ENCODE results near the gene MCF2L.

The MCF2L gene

GRCh38 chr13:113125506-113126264 lies 156.7 kb downstream of the MCF2L start:
- no peak for DNase-seq (ENCODE audit: low read depth)
- H3K4me3 ChIP-seq (ENCODE audit: low read depth, low read length), result no peak overlapping the region

- no peak for DNase-seq (ENCODE audit: low read depth)
- no peak overlapping the region for H3K4me3 ChIP-seq (ENCODE audit: low read depth, low read length)
Observed at GRCh38 chr13:113126265-113127150, 157.5 kb downstream of the MCF2L start.

- no peak for DNase-seq (ENCODE audit: low read depth)
- peak overlapping the region; percentile 31 for H3K4me3 ChIP-seq (ENCODE audit: low read depth, low read length)
Observed at GRCh38 chr13:113129480-113129879, 160.5 kb downstream of the MCF2L start.

GRCh38 chr13:113129921-113130750 lies 161.1 kb downstream of the MCF2L start:
- no peak for DNase-seq (ENCODE audit: low read depth)
- peak overlapping the region; percentile 31 for H3K4me3 ChIP-seq (ENCODE audit: low read depth, low read length)

- H3K4me3 ChIP-seq (ENCODE audit: low read depth, low read length), result no peak overlapping the region
- no peak for DNase-seq (ENCODE audit: low read depth)
Observed at GRCh38 chr13:113135281-113135760, 166.3 kb downstream of the MCF2L start.

GRCh38 chr13:113137691-113138298 lies 168.8 kb downstream of the MCF2L start:
- DNase-seq (ENCODE audit: low read depth), result no peak
- H3K4me3 ChIP-seq (ENCODE audit: low read depth, low read length), result no peak overlapping the region

GRCh38 chr13:113138792-113139551 lies 170.0 kb downstream of the MCF2L start:
- DNase-seq (ENCODE audit: low read depth), result no peak
- no peak overlapping the region for H3K4me3 ChIP-seq (ENCODE audit: low read depth, low read length)

GRCh38 chr13:113139577-113139976 lies 170.6 kb downstream of the MCF2L start:
- no peak for DNase-seq (ENCODE audit: low read depth)
- H3K4me3 ChIP-seq (ENCODE audit: low read depth, low read length), result no peak overlapping the region

GRCh38 chr13:113140677-113141600 lies 171.9 kb downstream of the MCF2L start:
- DNase-seq (ENCODE audit: low read depth), result no peak
- H3K4me3 ChIP-seq (ENCODE audit: low read depth, low read length), result no peak overlapping the region

- no peak overlapping the region for H3K4me3 ChIP-seq (ENCODE audit: low read depth, low read length)
- no peak for DNase-seq (ENCODE audit: low read depth)
Observed at GRCh38 chr13:113141601-113141970, 172.6 kb downstream of the MCF2L start.

- DNase-seq (ENCODE audit: low read depth), result no peak
Observed at GRCh38 chr13:113142876-113143275, 173.9 kb downstream of the MCF2L start.

GRCh38 chr13:113143466-113144254 lies 174.6 kb downstream of the MCF2L start:
- no peak for DNase-seq (ENCODE audit: low read depth)
- H3K4me3 ChIP-seq (ENCODE audit: low read depth, low read length), result no peak overlapping the region

More at GRCh38 chr13:113142876-113143275, 173.9 kb downstream of the MCF2L start:
- no peak overlapping the region for H3K4me3 ChIP-seq (ENCODE audit: low read depth, low read length)

- no peak for DNase-seq (ENCODE audit: low read depth)
- H3K4me3 ChIP-seq (ENCODE audit: low read depth, low read length), result no peak overlapping the region
Observed at GRCh38 chr13:113144255-113144629, 175.2 kb downstream of the MCF2L start.

GRCh38 chr13:113145496-113145895 lies 176.5 kb downstream of the MCF2L start:
- no peak for DNase-seq (ENCODE audit: low read depth)
- no peak overlapping the region for H3K4me3 ChIP-seq (ENCODE audit: low read depth, low read length)

- no peak for DNase-seq (ENCODE audit: low read depth)
- H3K4me3 ChIP-seq (ENCODE audit: low read depth, low read length), result no peak overlapping the region
Observed at GRCh38 chr13:113145911-113146598, 177.0 kb downstream of the MCF2L start.

- no peak overlapping the region for H3K4me3 ChIP-seq (ENCODE audit: low read depth, low read length)
- no peak for DNase-seq (ENCODE audit: low read depth)
Observed at GRCh38 chr13:113146750-113147149, 177.7 kb downstream of the MCF2L start.

All from skeletal muscle cell (primary cell).